GM12878 (cell line): ENCODE measurements around the gene DPPA3. TPM values are rescaled to one million over a fixed set of nuclear protein-coding genes. Genes with fewer than 3 reads are reported as not detected.

ENCODE experiments used
- ATAC-seq: fragments of 200-7000 bp; cut with Tn5 transposase; 3 replicates; pipeline ENCODE4 v1.9.1; 2020; ENCODE audit warnings: mild to moderate bottlenecking, moderate library complexity
- BruUV-seq: library from RNA; stranded (reverse); fragments of 400-500 nt; replicated peaks from 2 replicates; lab custom pipeline; 2021; lab: Mats Ljungman, UMichigan
- CTCF ChIA-PET: fragments of 300-600 bp; sonication (Branson Sonifier 250); formaldehyde crosslinking; extraction: SDS; loops from one replicate; lab custom pipeline; 2021; ENCODE audit warnings: inconsistent platforms; lab: Yijun Ruan, JAX
- POLR2A ChIA-PET: fragments of 350-600 bp; formaldehyde crosslinking; extraction: SDS; loops from one replicate; lab custom pipeline; 2021; ENCODE audit warnings: inconsistent platforms; lab: Charles Lee
- RAD21 ChIA-PET: fragments of 300-600 bp; sonication (Branson Sonifier 250); formaldehyde crosslinking; loops from one replicate; lab custom pipeline; 2023; ENCODE audit warnings: antibody characterized with exemption; ENCODE audit not compliant: unreplicated experiment; lab: Charles Lee
- SMC1A ChIA-PET: fragments of 300-600 bp; sonication (Branson Sonifier 250); formaldehyde crosslinking; loops from one replicate; lab custom pipeline; 2023; ENCODE audit not compliant: unreplicated experiment, uncharacterized antibody; lab: Charles Lee
- DNase-seq: peaks from one replicate; pipeline ENCODE4 v3.0.0-alpha.2; 2011; ENCODE audit warnings: low read depth, low spot score
- FAIRE-seq: peaks from 3 replicates; lab custom pipeline; 2011; peaks lifted over from hg19 to GRCh38; lab: Jason Lieb, UNC
- H2AFZ ChIP-seq: 2 replicates; pipeline ENCODE4 v1.6.0; 2011; ENCODE audit warnings: low read depth, low read length, control low read depth; ENCODE audit not compliant: control insufficient read depth
- H3K27ac ChIP-seq: 2 replicates; pipeline ENCODE4 v1.5.1; 2011; ENCODE audit warnings: control low read depth; ENCODE audit not compliant: control insufficient read depth, insufficient read depth
- H3K27me3 ChIP-seq, 2 experiments: replicated peaks in 1 of 2; 2 replicates each; pipeline versions ENCODE4 v1.6.0 to v1.6.1; 2011; ENCODE audit warnings: low read length in 1 of 2; ENCODE audit not compliant: control insufficient read depth in 2 of 2, insufficient read depth in 2 of 2
- H3K36me3 ChIP-seq, 2 experiments: 2 replicates each; pipeline ENCODE4 v1.5.1; 2011; ENCODE audit warnings: low read length in 1 of 2; ENCODE audit not compliant: control insufficient read depth in 2 of 2, insufficient read depth in 2 of 2
- H3K4me1 ChIP-seq: 2 replicates; pipeline ENCODE4 v1.6.1; 2011; ENCODE audit warnings: mild to moderate bottlenecking, low read length, moderate library complexity, mixed read lengths; ENCODE audit not compliant: control insufficient read depth, insufficient read depth
- H3K4me2 ChIP-seq: 2 replicates; pipeline ENCODE4 v1.6.0; 2011; ENCODE audit warnings: control low read depth; ENCODE audit not compliant: control insufficient read depth, insufficient read depth
- H3K4me3 ChIP-seq: fragments of 200-600 bp; sonication (generic); 2 replicates; pipeline ENCODE4 v1.5.1; 2016
- H3K79me2 ChIP-seq: 2 replicates; pipeline ENCODE4 v1.6.0; 2011; ENCODE audit warnings: low read length; ENCODE audit not compliant: control insufficient read depth, insufficient read depth
- H3K9ac ChIP-seq: 2 replicates; pipeline ENCODE4 v1.8.0; 2011; ENCODE audit warnings: low read length, control low read depth, mixed read lengths; ENCODE audit not compliant: control insufficient read depth, insufficient read depth
- H3K9me3 ChIP-seq: replicated peaks from 3 replicates; pipeline ENCODE4 v1.5.1; 2011; ENCODE audit warnings: mild to moderate bottlenecking, low read length; ENCODE audit not compliant: control insufficient read depth, insufficient read depth
- H4K20me1 ChIP-seq: 2 replicates; pipeline ENCODE4 v1.6.0; 2011; ENCODE audit not compliant: control insufficient read depth, insufficient read depth
- CBX3 ChIP-seq: fragments of 200-600 bp; sonication (generic); IDR thresholded peaks from 2 replicates; pipeline ENCODE4 v1.6.1; 2016; ENCODE audit warnings: low read depth, borderline replicate concordance
- CHD1 ChIP-seq: IDR thresholded peaks from 2 replicates; pipeline ENCODE4 v1.6.1; 2012; ENCODE audit warnings: low read depth, low read length, improper control_type of control experiment
- GABPA ChIP-seq: IDR thresholded peaks from 2 replicates; pipeline ENCODE4 v1.6.1; 2014; ENCODE audit warnings: antibody characterized with exemption, low read depth, mild to moderate bottlenecking, inconsistent platforms
- IKZF2 ChIP-seq, 2 experiments: fragments of 450-650 bp; IDR thresholded peaks; 2 replicates each; pipeline ENCODE4 v1.6.1; 2017; ENCODE audit warnings: mild to moderate bottlenecking in 2 of 2, moderate library complexity in 2 of 2
- IRF4 ChIP-seq: IDR thresholded peaks from 2 replicates; pipeline ENCODE4 v1.6.1; 2011; ENCODE audit warnings: low read depth, low read length
- JUND ChIP-seq: IDR thresholded peaks from 2 replicates; pipeline ENCODE4 v1.6.1; 2012; ENCODE audit warnings: low read depth, mild to moderate bottlenecking, low read length, improper control_type of control experiment, moderate library complexity
- POLR2A ChIP-seq: IDR thresholded peaks from 2 replicates; pipeline ENCODE4 v1.6.1; 2011; ENCODE audit warnings: low read depth, mild to moderate bottlenecking, low read length
- RFX5 ChIP-seq: IDR thresholded peaks from 2 replicates; pipeline ENCODE4 v1.6.1; 2011; ENCODE audit warnings: low read depth, low read length, improper control_type of control experiment
- SREBF1 ChIP-seq: IDR thresholded peaks from 2 replicates; pipeline ENCODE4 v1.6.1; 2012; ENCODE audit warnings: mild to moderate bottlenecking, low read length
- SREBF2 ChIP-seq: IDR thresholded peaks from 2 replicates; pipeline ENCODE4 v1.6.1; 2012; ENCODE audit warnings: mild to moderate bottlenecking, low read length
- WRNIP1 ChIP-seq: IDR thresholded peaks from 2 replicates; pipeline ENCODE4 v1.6.1; 2011; ENCODE audit warnings: low read depth, low read length, improper control_type of control experiment, borderline replicate concordance
- ZNF217 ChIP-seq: fragments of 450-650 bp; IDR thresholded peaks from 2 replicates; pipeline ENCODE4 v1.6.1; 2017; ENCODE audit warnings: antibody characterized with exemption, mild to moderate bottlenecking
- ZNF384 ChIP-seq: IDR thresholded peaks from 2 replicates; pipeline ENCODE4 v1.6.1; 2012; ENCODE audit warnings: low read depth, mild to moderate bottlenecking, low read length, improper control_type of control experiment, borderline replicate concordance
- WGBS: methylation state at CpG from one replicate; pipeline ENCODE4 v1.1.6; 2016; ENCODE audit warnings: low lambda C conversion rate; ENCODE audit not compliant: insufficient replicate concordance, insufficient coverage; ENCODE audit errors: missing lambda C conversion rate; 5-methylcytosine and 5-hydroxymethylcytosine counted together
- in situ Hi-C: fragments of 300-500 bp; cut with MboI; formaldehyde crosslinking; loops from 9 replicates; pipeline ENCODE4 v1.14.3; 2018; ENCODE audit warnings: mixed read lengths
- intact Hi-C: fragments of 100-400 bp; cut with micrococcal nuclease; formaldehyde crosslinking; loops from one replicate; pipeline ENCODE4 v1.14.2; 2022; ENCODE audit not compliant: unreplicated experiment
- polyA plus RNA-seq, 11 experiments: library from polyadenylated mRNA; depleted of rRNA in 4 of 11; unstranded in 6 of 11; stranded (reverse) in 5 of 11; fragments of >200 nt; fragmentation: Nextera tagmentation in 4 of 11; fragmentation: Illumina TruSeq in 1 of 11; extraction: Ambion mirVana in 4 of 11; extraction: Trizol in 1 of 11; gene quantifications; 1 replicate in 1 of 11; 2 replicates in 10 of 11; pipeline versions ENCODE4 v1.2.1 to v1.2.3, GENCODE V29; 2011 to 2016; ENCODE audit warnings: inconsistent platforms in 2 of 11, missing spikeins in 2 of 11, low read depth in 1 of 11
- total RNA-seq, 4 experiments: library from RNA; depleted of rRNA in 3 of 4; stranded (reverse); fragments of >200 nt in 3 of 4; fragmentation: Illumina TruSeq in 1 of 4; extraction: Trizol in 1 of 4; gene quantifications; 2 replicates each; pipeline versions ENCODE4 v1.2.1 to v1.2.3, GENCODE V29; 2013 to 2021
- TF ChIP-seq, protein P1 (sequence below): fragments of 450-650 bp; IDR thresholded peaks from 2 replicates; pipeline ENCODE4 v1.6.1; 2016; ENCODE audit warnings: mild to moderate bottlenecking
- TF ChIP-seq, protein P2 (sequence below): IDR thresholded peaks from 2 replicates; pipeline ENCODE4 v1.6.1; 2011; ENCODE audit warnings: low read depth, mild to moderate bottlenecking, low read length, moderate library complexity, borderline replicate concordance; ENCODE audit errors: extremely low read depth
- TF ChIP-seq, protein P3 (sequence below): IDR thresholded peaks from 2 replicates; pipeline ENCODE4 v1.6.1; 2011; ENCODE audit warnings: borderline replicate concordance, low read depth, mild to moderate bottlenecking, moderate library complexity, low read length; ENCODE audit not compliant: insufficient read depth, poor library complexity, severe bottlenecking
- TF ChIP-seq, protein P4 (sequence below): fragments of 450-650 bp; IDR thresholded peaks from 2 replicates; pipeline ENCODE4 v1.6.1; 2017; ENCODE audit warnings: borderline replicate concordance
- TF ChIP-seq, protein P5 (sequence below): fragments of 450-650 bp; IDR thresholded peaks from 2 replicates; pipeline ENCODE4 v1.6.1; 2017; ENCODE audit warnings: mild to moderate bottlenecking, moderate library complexity

The DPPA3 gene
- total and polyA plus RNA-seq, 10 of the 15 experiments (the other 5 are each of a cell fraction or from before 2014, with no cell fraction given), result 0.05 TPM; not detected in 9

DNA sequence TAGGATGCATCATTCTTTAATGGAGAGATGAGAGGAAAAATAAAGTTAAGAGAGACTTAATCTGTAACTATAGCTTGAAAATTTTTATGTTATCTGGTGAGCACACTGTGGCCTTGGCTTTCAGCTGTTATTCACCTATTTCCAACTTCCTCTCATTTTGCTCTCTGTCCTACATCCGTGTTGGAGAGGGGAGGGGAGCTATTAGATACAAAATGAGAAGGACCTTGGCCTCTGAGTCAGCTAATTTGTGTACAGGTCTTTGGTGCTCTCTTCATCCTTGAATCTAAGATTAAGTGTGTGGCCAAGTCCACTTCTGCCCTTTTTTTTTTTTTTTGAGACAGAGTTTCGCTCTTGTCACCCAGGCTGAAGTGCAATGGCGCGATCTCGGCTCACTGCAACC, 44.6 kb upstream of the DPPA3 start:
- TF ChIP-seq, protein P1, sequence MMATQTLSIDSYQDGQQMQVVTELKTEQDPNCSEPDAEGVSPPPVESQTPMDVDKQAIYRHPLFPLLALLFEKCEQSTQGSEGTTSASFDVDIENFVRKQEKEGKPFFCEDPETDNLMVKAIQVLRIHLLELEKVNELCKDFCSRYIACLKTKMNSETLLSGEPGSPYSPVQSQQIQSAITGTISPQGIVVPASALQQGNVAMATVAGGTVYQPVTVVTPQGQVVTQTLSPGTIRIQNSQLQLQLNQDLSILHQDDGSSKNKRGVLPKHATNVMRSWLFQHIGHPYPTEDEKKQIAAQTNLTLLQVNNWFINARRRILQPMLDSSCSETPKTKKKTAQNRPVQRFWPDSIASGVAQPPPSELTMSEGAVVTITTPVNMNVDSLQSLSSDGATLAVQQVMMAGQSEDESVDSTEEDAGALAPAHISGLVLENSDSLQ, result no peak
- TF ChIP-seq JUND (no peak), CHD1 (no peak), WRNIP1 (no peak), ZNF384 (no peak), CBX3 (no peak), IKZF2 (IDR thresholded peaks at IDR 0.05) (no peak), ZNF217 (no peak), GABPA (no peak), SREBF2 (no peak), RFX5 (no peak), POLR2A (no peak), IRF4 (no peak), SREBF1 (no peak)
- TF ChIP-seq, protein P2, sequence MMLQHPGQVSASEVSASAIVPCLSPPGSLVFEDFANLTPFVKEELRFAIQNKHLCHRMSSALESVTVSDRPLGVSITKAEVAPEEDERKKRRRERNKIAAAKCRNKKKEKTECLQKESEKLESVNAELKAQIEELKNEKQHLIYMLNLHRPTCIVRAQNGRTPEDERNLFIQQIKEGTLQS, result no peak
- TF ChIP-seq, protein P3, sequence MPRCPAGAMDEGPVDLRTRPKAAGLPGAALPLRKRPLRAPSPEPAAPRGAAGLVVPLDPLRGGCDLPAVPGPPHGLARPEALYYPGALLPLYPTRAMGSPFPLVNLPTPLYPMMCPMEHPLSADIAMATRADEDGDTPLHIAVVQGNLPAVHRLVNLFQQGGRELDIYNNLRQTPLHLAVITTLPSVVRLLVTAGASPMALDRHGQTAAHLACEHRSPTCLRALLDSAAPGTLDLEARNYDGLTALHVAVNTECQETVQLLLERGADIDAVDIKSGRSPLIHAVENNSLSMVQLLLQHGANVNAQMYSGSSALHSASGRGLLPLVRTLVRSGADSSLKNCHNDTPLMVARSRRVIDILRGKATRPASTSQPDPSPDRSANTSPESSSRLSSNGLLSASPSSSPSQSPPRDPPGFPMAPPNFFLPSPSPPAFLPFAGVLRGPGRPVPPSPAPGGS, result no peak
- TF ChIP-seq, protein P4, sequence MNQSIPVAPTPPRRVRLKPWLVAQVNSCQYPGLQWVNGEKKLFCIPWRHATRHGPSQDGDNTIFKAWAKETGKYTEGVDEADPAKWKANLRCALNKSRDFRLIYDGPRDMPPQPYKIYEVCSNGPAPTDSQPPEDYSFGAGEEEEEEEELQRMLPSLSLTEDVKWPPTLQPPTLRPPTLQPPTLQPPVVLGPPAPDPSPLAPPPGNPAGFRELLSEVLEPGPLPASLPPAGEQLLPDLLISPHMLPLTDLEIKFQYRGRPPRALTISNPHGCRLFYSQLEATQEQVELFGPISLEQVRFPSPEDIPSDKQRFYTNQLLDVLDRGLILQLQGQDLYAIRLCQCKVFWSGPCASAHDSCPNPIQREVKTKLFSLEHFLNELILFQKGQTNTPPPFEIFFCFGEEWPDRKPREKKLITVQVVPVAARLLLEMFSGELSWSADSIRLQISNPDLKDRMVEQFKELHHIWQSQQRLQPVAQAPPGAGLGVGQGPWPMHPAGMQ, result no peak
- TF ChIP-seq, protein P5, sequence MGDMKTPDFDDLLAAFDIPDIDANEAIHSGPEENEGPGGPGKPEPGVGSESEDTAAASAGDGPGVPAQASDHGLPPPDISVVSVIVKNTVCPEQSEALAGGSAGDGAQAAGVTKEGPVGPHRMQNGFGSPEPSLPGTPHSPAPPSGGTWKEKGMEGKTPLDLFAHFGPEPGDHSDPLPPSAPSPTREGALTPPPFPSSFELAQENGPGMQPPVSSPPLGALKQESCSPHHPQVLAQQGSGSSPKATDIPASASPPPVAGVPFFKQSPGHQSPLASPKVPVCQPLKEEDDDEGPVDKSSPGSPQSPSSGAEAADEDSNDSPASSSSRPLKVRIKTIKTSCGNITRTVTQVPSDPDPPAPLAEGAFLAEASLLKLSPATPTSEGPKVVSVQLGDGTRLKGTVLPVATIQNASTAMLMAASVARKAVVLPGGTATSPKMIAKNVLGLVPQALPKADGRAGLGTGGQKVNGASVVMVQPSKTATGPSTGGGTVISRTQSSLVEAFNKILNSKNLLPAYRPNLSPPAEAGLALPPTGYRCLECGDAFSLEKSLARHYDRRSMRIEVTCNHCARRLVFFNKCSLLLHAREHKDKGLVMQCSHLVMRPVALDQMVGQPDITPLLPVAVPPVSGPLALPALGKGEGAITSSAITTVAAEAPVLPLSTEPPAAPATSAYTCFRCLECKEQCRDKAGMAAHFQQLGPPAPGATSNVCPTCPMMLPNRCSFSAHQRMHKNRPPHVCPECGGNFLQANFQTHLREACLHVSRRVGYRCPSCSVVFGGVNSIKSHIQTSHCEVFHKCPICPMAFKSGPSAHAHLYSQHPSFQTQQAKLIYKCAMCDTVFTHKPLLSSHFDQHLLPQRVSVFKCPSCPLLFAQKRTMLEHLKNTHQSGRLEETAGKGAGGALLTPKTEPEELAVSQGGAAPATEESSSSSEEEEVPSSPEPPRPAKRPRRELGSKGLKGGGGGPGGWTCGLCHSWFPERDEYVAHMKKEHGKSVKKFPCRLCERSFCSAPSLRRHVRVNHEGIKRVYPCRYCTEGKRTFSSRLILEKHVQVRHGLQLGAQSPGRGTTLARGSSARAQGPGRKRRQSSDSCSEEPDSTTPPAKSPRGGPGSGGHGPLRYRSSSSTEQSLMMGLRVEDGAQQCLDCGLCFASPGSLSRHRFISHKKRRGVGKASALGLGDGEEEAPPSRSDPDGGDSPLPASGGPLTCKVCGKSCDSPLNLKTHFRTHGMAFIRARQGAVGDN, result no peak
- TF ChIP-seq, all 136 proteins: peak for 0
- SMC1A ChIA-PET, result no interaction called here
- POLR2A ChIA-PET, result no interaction called here
- H3K4me3 ChIP-seq, result no peak overlapping the region
- FAIRE-seq (no peak), DNase-seq (no peak), ATAC-seq (no peak)
- H2AFZ ChIP-seq, result no peak overlapping the region
- no peaks in the 10 kb centered on the region for H3K9me3 ChIP-seq
- RAD21 ChIA-PET, result interaction anchor here (0.6 kb wide), 1 partner anchor 19 kb away, joined by 3 read pairs; no protein-coding TSS in a partner anchor
- 38% methylated on average over 4 of the region's 5 CpGs for WGBS
- no peaks in the 10 kb centered on the region for H3K79me2 ChIP-seq
- H3K4me1 ChIP-seq, result no peaks in the 10 kb centered on the region
- intact Hi-C loops, result no loop called here
- H3K9ac ChIP-seq, result no peak overlapping the region
- H4K20me1 ChIP-seq, result no peaks in the 10 kb centered on the region
- no peak overlapping the region for H3K27ac ChIP-seq
- in situ Hi-C loops, result no loop called here
- CTCF ChIA-PET, result no interaction called here
- H3K36me3 ChIP-seq, result no peaks in the 10 kb centered on the region
- no peaks in the 10 kb centered on the region for H3K27me3 ChIP-seq
- H3K4me2 ChIP-seq, result no peak overlapping the region
- no TSS peak for BruUV-seq
